HEK293 (cell line): ENCODE measurements around the gene DPY19L3.
"Not testable (repeated sequence)": the region's sequence is repeated elsewhere in the genome, so short reads cannot be mapped to it uniquely, and the experiment has no call there.

Experiments
- CTCF ChIA-PET: fragments of 350-600 bp; formaldehyde crosslinking; extraction: SDS; loops from one replicate; lab custom pipeline; 2021; ENCODE audit warnings: antibody characterized with exemption; lab: Yijun Ruan, JAX
- POLR2A ChIA-PET: fragments of 300-600 bp; formaldehyde crosslinking; extraction: SDS; loops from one replicate; lab custom pipeline; 2020; ENCODE audit warnings: antibody characterized with exemption, inconsistent platforms; lab: Yijun Ruan, JAX
- H3K27ac ChIP-seq: fragments of 200-500 bp; sonication (Bioruptor generic); 2 replicates; pipeline ENCODE4 v1.5.1; 2014; ENCODE audit warnings: low read depth, low read length, control low read depth, inconsistent platforms; ENCODE audit errors: extremely low read depth
- H3K36me3 ChIP-seq, 2 experiments: fragments of 200-500 bp in 1 of 2; sonication (Bioruptor generic) in 1 of 2; 1 replicate in 1 of 2; 2 replicates in 1 of 2; pipeline ENCODE4 v1.5.1; 2014 to 2017; ENCODE audit warnings: inconsistent platforms in 2 of 2, low read length in 2 of 2; ENCODE audit not compliant: control insufficient read depth in 2 of 2, insufficient read depth in 1 of 2
- H3K4me1 ChIP-seq: fragments of 200-500 bp; sonication (Bioruptor generic); 2 replicates; pipeline ENCODE4 v1.5.1; 2014; ENCODE audit warnings: mild to moderate bottlenecking, low read length, inconsistent platforms; ENCODE audit not compliant: control insufficient read depth, insufficient read depth
- H3K4me3 ChIP-seq: 2 replicates; pipeline ENCODE4 v1.5.1; 2011; ENCODE audit warnings: low read depth, mild to moderate bottlenecking, control low read depth, low read length, moderate library complexity
- H3K9me3 ChIP-seq: fragments of 200-500 bp; sonication (Bioruptor generic); 2 replicates; pipeline ENCODE4 v1.5.1; 2014; ENCODE audit warnings: low read depth, low read length, inconsistent platforms; ENCODE audit not compliant: control insufficient read depth, insufficient read depth
- IKZF3 ChIP-seq: fragments of 450-650 bp; IDR thresholded peaks from 2 replicates; pipeline ENCODE4 v1.5.0; 2018; ENCODE audit warnings: missing biosample characterization, mild to moderate bottlenecking, missing genetic modification characterization, moderate library complexity
- PRDM1 ChIP-seq: fragments of 450-650 bp; formaldehyde crosslinking; IDR thresholded peaks from 2 replicates; pipeline ENCODE4; 2016; ENCODE audit warnings: missing biosample characterization, missing genetic modification characterization
- TCF7L2 ChIP-seq: IDR thresholded peaks from 2 replicates; pipeline ENCODE4 v1.6.1; 2011; ENCODE audit warnings: low read depth, mild to moderate bottlenecking, inconsistent platforms, low read length, moderate library complexity, borderline replicate concordance
- ZBTB17 ChIP-seq: fragments of 450-650 bp; formaldehyde crosslinking; IDR thresholded peaks from 2 replicates; pipeline ENCODE4 v1.5.1; 2016; ENCODE audit warnings: missing biosample characterization, missing genetic modification characterization
- ZFHX2 ChIP-seq: fragments of 450-650 bp; formaldehyde crosslinking; conservative IDR thresholded peaks from 2 replicates; pipeline ENCODE4 v1.5.1; 2016; ENCODE audit warnings: missing biosample characterization, missing genetic modification characterization
- ZNF121 ChIP-seq: fragments of 450-650 bp; formaldehyde crosslinking; IDR thresholded peaks from 2 replicates; pipeline ENCODE4 v1.5.1; 2016; ENCODE audit warnings: missing biosample characterization, missing genetic modification characterization
- ZNF211 ChIP-seq: fragments of 450-650 bp; formaldehyde crosslinking; IDR thresholded peaks from 2 replicates; pipeline ENCODE4 v1.5.1; 2016; ENCODE audit warnings: low read depth, missing biosample characterization, missing genetic modification characterization
- ZNF239 ChIP-seq: fragments of 450-650 bp; formaldehyde crosslinking; IDR thresholded peaks from 2 replicates; pipeline ENCODE4 v1.5.1; 2016; ENCODE audit warnings: missing biosample characterization, missing genetic modification characterization
- ZNF416 ChIP-seq: fragments of 450-650 bp; formaldehyde crosslinking; IDR thresholded peaks from 2 replicates; pipeline ENCODE4 v1.5.1; 2016; ENCODE audit warnings: missing biosample characterization, missing genetic modification characterization
- ZNF514 ChIP-seq: fragments of 450-650 bp; formaldehyde crosslinking; IDR thresholded peaks from 2 replicates; pipeline ENCODE4 v1.5.1; 2016; ENCODE audit warnings: missing biosample characterization, missing genetic modification characterization
- ZNF530 ChIP-seq: fragments of 450-650 bp; formaldehyde crosslinking; IDR thresholded peaks from 2 replicates; pipeline ENCODE4 v1.5.1; 2016; ENCODE audit warnings: low read depth, missing biosample characterization, missing genetic modification characterization
- ZNF585B ChIP-seq: fragments of 450-650 bp; formaldehyde crosslinking; IDR thresholded peaks from 2 replicates; pipeline ENCODE4 v1.5.1; 2016; ENCODE audit warnings: missing biosample characterization, missing genetic modification characterization
- ZNF677 ChIP-seq: fragments of 450-650 bp; IDR thresholded peaks from 2 replicates; pipeline ENCODE4 v1.5.0; 2018; ENCODE audit warnings: missing biosample characterization, mild to moderate bottlenecking, missing genetic modification characterization, moderate library complexity
- ZNF843 ChIP-seq: fragments of 450-650 bp; formaldehyde crosslinking; IDR thresholded peaks from 2 replicates; pipeline ENCODE4 v1.5.1; 2016; ENCODE audit warnings: missing biosample characterization, missing genetic modification characterization
- TF ChIP-seq, protein P1 (sequence below): fragments of 450-650 bp; formaldehyde crosslinking; IDR thresholded peaks from 2 replicates; pipeline ENCODE4 v1.5.1; 2017; ENCODE audit warnings: missing biosample characterization, missing genetic modification characterization

Gene DPY19L3

DNA sequence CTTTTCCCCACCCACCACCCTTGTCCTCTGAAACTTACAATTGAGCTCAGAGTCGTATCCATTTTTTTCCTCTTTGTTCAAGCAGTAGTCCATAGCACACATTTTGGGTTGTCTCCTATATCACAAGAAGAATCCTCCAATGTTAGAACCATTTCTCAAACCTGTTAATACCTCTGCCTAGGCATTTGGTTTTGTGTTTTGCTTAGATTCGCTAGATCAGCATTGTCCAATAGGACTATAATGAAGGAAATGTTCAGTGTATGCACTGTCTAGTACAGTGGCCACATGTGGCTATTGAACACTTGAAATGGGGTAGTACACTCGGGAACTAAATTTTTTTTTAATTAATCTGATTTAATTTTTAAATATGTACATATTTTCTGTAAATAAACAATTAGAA is 12.6 kb downstream of the DPY19L3 start:
- no peaks in the 10 kb centered on the region for H3K4me1 ChIP-seq
- peaks cover 49 to 93% of the 10 kb centered on the region in 2 experiments for H3K36me3 ChIP-seq
- ChIA-PET POLR2A (interaction anchor here (1.4 to 3.1 kb wide), 2 partner anchors 13 to 163 kb away, joined by 5 to 20 read pairs; partner anchors contain the start of genes DPY19L3 and PDCD5), CTCF (interaction anchor here (1.7 kb wide), 1 partner anchor 13 kb away, joined by 3 read pairs; the partner anchor contains the start of gene DPY19L3)
- H3K4me3 ChIP-seq: no peak overlapping the region
- no peak overlapping the region for H3K27ac ChIP-seq
- TF ChIP-seq ZNF211 (tag by site-specific recombination) (no peak), ZFHX2 (tag by site-specific recombination) (0 out of 2 replicates have a peak, but pooled peaks have one; percentile 10)
- TF ChIP-seq, all 188 proteins: peak for 1
- no peaks in the 10 kb centered on the region for H3K9me3 ChIP-seq

DNA sequence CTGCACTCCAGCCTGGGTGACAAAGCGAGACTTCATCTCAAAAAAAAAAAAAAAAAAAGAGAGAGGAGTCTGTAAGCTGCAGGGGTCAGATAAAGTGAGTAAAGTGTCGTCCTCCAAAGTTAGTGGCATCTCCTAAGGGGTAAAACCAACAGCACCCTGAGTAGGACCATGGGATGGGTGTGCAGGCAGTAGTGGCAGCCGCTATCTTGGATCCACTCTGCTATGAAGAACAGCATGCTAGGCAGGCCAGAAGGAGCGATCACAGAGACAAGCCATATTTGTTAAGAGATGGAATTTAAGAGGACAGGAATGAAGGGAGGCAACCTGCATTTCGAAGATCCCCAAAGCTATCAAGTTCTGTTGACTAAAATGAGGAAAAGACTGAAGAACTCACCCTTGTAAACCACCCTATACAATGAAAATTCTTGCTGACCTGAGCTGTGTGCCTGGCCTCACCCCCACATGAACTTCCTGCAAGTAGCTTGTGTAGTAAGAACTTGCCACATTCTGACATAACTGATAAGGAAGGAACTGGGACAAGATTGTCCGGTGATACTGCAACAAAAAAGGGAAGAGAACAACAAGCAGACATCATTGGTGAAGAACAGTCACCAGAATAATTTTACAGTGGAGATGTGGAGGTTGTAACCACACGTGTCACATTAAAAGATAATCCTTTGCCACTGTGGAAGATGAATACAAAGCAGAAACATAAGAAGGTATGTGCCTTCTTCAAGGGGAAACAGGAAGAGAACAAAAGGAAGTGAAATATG is 16.2 kb downstream of the DPY19L3 start:
- H3K9me3 ChIP-seq: no peaks in the 10 kb centered on the region
- POLR2A ChIA-PET: no interaction called here
- CTCF ChIA-PET: interaction anchor here (0.6 kb wide), 2 partner anchors 332 to 1065 kb away, joined by 4 to 5 read pairs; no protein-coding TSS in a partner anchor
- peaks cover 23 to 74% of the 10 kb centered on the region in 2 experiments for H3K36me3 ChIP-seq
- no peaks in the 10 kb centered on the region for H3K4me1 ChIP-seq
- H3K27ac ChIP-seq: no peak overlapping the region
- no peak overlapping the region for H3K4me3 ChIP-seq
- TF ChIP-seq ZBTB17 (tag by site-specific recombination): peak; percentile 90
- TF ChIP-seq ZNF677 (tag by site-specific recombination): no peak

DNA sequence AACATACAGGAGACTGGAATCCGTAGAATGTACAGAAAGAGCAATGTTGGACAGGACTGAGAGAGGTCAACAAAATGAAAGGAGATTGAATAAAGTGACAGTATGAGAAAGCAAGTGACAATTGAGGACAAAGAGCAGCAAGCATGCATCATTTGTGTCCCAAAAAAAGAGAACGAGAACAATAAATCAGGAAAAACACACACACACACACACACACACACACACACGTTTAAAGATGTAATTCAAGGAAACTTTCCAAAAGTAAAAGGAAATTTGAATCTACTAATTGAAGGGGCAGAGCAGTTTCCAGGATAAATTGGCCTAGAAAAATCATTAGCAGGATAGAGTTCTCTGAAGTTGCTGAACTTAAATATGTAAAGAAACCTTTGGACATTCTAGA is 16.9 kb downstream of the DPY19L3 start:
- H3K27ac ChIP-seq: no peak overlapping the region
- CTCF ChIA-PET: no interaction called here
- H3K4me3 ChIP-seq: no peak overlapping the region
- peaks cover 28 to 74% of the 10 kb centered on the region in 2 experiments for H3K36me3 ChIP-seq
- POLR2A ChIA-PET: interaction anchor here (1.1 kb wide), 1 partner anchor 17 kb away, joined by 4 read pairs; the partner anchor contains the start of gene DPY19L3
- H3K4me1 ChIP-seq: no peaks in the 10 kb centered on the region
- no peaks in the 10 kb centered on the region for H3K9me3 ChIP-seq
- no peak for TF ChIP-seq ZNF530 (tag by site-specific recombination)
- no peak for TF ChIP-seq ZNF239
- TF ChIP-seq ZNF843 (tag by site-specific recombination): no peak
- no peak for TF ChIP-seq IKZF3
- TF ChIP-seq ZNF585B (tag by site-specific recombination): no peak
- TF ChIP-seq TCF7L2: no peak
- peak; percentile 95 for TF ChIP-seq PRDM1 (tag by site-specific recombination)
- no peak for TF ChIP-seq ZNF416 (tag by site-specific recombination)
- TF ChIP-seq, protein P1, sequence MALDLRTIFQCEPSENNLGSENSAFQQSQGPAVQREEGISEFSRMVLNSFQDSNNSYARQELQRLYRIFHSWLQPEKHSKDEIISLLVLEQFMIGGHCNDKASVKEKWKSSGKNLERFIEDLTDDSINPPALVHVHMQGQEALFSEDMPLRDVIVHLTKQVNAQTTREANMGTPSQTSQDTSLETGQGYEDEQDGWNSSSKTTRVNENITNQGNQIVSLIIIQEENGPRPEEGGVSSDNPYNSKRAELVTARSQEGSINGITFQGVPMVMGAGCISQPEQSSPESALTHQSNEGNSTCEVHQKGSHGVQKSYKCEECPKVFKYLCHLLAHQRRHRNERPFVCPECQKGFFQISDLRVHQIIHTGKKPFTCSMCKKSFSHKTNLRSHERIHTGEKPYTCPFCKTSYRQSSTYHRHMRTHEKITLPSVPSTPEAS: peak; percentile 47; the same call in 1 of the 2 replicates
- TF ChIP-seq ZNF514 (tag by site-specific recombination): no peak
- TF ChIP-seq, all 188 proteins: peak for 2

DNA sequence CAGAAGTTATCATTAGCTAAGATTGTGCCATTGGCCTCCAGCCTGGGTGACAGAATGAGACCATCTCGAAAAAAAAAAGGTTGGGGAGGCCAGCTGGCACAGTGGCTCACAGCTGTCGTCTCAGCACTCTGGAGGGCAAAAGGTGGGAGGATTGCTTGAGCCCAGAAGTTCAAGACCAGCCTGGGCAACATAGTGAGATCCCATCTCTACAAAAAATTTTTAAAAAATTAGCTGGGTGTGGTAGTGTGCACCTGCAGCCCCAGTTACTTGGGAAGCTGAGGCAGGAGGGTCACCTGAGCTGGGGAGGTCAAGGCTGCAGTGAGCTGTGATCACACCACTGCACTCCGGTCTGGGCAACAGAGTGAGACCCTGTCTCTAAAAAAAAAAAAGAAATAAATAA is 18.4 kb downstream of the DPY19L3 start:
- ChIA-PET POLR2A (interaction anchor here (0.5 to 1.3 kb wide), 2 partner anchors 18 to 79 kb away, joined by 8 read pairs; partner anchors contain the start of gene DPY19L3), CTCF (interaction anchor here (0.9 to 1.1 kb wide), 3 partner anchors 30 to 135 kb away, joined by 3 to 5 read pairs (median 3); no protein-coding TSS in a partner anchor)
- not testable (repeated sequence) for H3K9me3 ChIP-seq, H3K4me3 ChIP-seq, H3K4me1 ChIP-seq, H3K27ac ChIP-seq
- TF ChIP-seq ZNF121: peak; percentile 58; the same call in 1 of the 2 replicates
- peaks cover 24 to 70% of the 10 kb centered on the region in 2 experiments for H3K36me3 ChIP-seq
